Measurements from ENCODE around the gene ARHGAP12.

ARHGAP12 gene

GRCh38 chr10:31885971-31886370, 42.7 kb downstream of the ARHGAP12 start:
- in situ Hi-C loops (cut with HindIII; ENCODE audit: low sequenced_read_pairs), result no loop called here

- in situ Hi-C loops (cut with HindIII; ENCODE audit: low sequenced_read_pairs), result loop anchor here (5.0 kb wide), 1 partner anchor 68 kb away; no protein-coding TSS in a partner anchor
These were observed 44.2 kb downstream of the ARHGAP12 start for GRCh38 chr10:31884386-31884785.

- in situ Hi-C loops (cut with HindIII; ENCODE audit: low sequenced_read_pairs), result loop anchor here (5.0 kb wide), 1 partner anchor 69 kb away; no protein-coding TSS in a partner anchor
These were observed 45.2 kb downstream of the ARHGAP12 start for GRCh38 chr10:31883397-31883796.

GRCh38 chr10:31878486-31878885, 50.1 kb downstream of the ARHGAP12 start:
- in situ Hi-C loops (cut with HindIII; ENCODE audit: low sequenced_read_pairs), result no loop called here

GRCh38 chr10:31876652-31877352, 51.8 kb downstream of the ARHGAP12 start:
- in situ Hi-C loops (cut with HindIII; ENCODE audit: low sequenced_read_pairs), result no loop called here

GRCh38 chr10:31875608-31876007, 53.0 kb downstream of the ARHGAP12 start:
- in situ Hi-C loops (cut with HindIII; ENCODE audit: low sequenced_read_pairs), result no loop called here

GRCh38 chr10:31873724-31874123, 54.9 kb downstream of the ARHGAP12 start:
- in situ Hi-C loops (cut with HindIII; ENCODE audit: low sequenced_read_pairs), result no loop called here

GRCh38 chr10:31871266-31872065, 57.2 kb downstream of the ARHGAP12 start:
- in situ Hi-C loops (cut with HindIII; ENCODE audit: low sequenced_read_pairs), result no loop called here

GRCh38 chr10:31867646-31868045, 61.0 kb downstream of the ARHGAP12 start:
- in situ Hi-C loops (cut with HindIII; ENCODE audit: low sequenced_read_pairs), result no loop called here

GRCh38 chr10:31866118-31866670, 62.4 kb downstream of the ARHGAP12 start:
- in situ Hi-C loops (cut with HindIII; ENCODE audit: low sequenced_read_pairs), result no loop called here

- in situ Hi-C loops (cut with HindIII; ENCODE audit: low sequenced_read_pairs), result no loop called here
These were observed 63.7 kb downstream of the ARHGAP12 start for GRCh38 chr10:31864834-31865518.

- in situ Hi-C loops (cut with HindIII; ENCODE audit: low sequenced_read_pairs), result no loop called here
These were observed 73.6 kb downstream of the ARHGAP12 start for GRCh38 chr10:31855033-31855432.

GRCh38 chr10:31853629-31854028, 75.0 kb downstream of the ARHGAP12 start:
- in situ Hi-C loops (cut with HindIII; ENCODE audit: low sequenced_read_pairs), result no loop called here

GRCh38 chr10:31851216-31851615, 77.4 kb downstream of the ARHGAP12 start:
- in situ Hi-C loops (cut with HindIII; ENCODE audit: low sequenced_read_pairs), result no loop called here

GRCh38 chr10:31847515-31847914, 81.1 kb downstream of the ARHGAP12 start:
- in situ Hi-C loops (cut with HindIII; ENCODE audit: low sequenced_read_pairs), result no loop called here

GRCh38 chr10:31838709-31839108, 89.9 kb downstream of the ARHGAP12 start:
- in situ Hi-C loops (cut with HindIII; ENCODE audit: low sequenced_read_pairs), result no loop called here

GRCh38 chr10:31838065-31838464, 90.6 kb downstream of the ARHGAP12 start:
- in situ Hi-C loops (cut with HindIII; ENCODE audit: low sequenced_read_pairs), result no loop called here

- in situ Hi-C loops (cut with HindIII; ENCODE audit: low sequenced_read_pairs), result no loop called here
These were observed 91.8 kb downstream of the ARHGAP12 start for GRCh38 chr10:31836569-31837406.

GRCh38 chr10:31833753-31834152, 94.9 kb downstream of the ARHGAP12 start:
- in situ Hi-C loops (cut with HindIII; ENCODE audit: low sequenced_read_pairs), result no loop called here

GRCh38 chr10:31832261-31832660, 96.4 kb downstream of the ARHGAP12 start:
- in situ Hi-C loops (cut with HindIII; ENCODE audit: low sequenced_read_pairs), result no loop called here
